Left renal cortex interstitium (tissue), 4 donors: Measurements from ENCODE around the gene ABCA13. TPM values are rescaled to one million over a fixed set of nuclear protein-coding genes. Genes with fewer than 3 reads are reported as not detected.
A peak's percentile ranks its signal among the peaks of the same experiment; 100 is the strongest.

Experiments used
- DNase-seq, 4 donors: peaks; one replicate each; pipeline ENCODE4 v3.0.0-alpha.2; 2013; ENCODE audit warnings: low read depth in 4 of 4, low spot score in 2 of 4, missing footprints in 1 of 4
- polyA plus RNA-seq, 4 donors: library from polyadenylated mRNA; unstranded; fragments of 120-200 nt; gene quantifications; one replicate each; pipeline ENCODE4 v1.2.1, GENCODE V29; 2013; ENCODE audit not compliant: insufficient read length in 4 of 4

The ABCA13 gene
- polyA plus RNA-seq, 4 donors, result 0.57 to 1.0 (median 0.89) TPM

DNA sequence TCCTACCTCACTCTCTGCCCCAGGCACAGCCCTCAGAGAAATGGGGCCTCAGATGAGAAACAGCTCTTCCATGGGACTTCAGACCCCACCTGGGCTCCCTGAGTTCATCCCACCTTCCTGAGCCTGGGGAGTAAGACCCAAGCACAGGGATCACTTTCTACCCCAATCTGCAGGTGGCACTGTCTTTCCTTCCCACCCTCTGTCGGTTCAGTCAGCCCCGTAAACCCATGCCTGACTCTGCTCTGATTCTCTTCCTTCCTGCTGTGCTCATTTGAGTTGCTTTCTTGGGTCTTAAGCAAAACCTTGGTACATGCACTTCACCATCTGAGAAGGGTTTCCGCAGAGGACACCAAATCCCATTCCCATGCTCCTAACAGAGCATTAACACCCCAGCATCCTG lies 446.7 kb downstream of the ABCA13 start:
- DNase-seq, result no peak

DNA sequence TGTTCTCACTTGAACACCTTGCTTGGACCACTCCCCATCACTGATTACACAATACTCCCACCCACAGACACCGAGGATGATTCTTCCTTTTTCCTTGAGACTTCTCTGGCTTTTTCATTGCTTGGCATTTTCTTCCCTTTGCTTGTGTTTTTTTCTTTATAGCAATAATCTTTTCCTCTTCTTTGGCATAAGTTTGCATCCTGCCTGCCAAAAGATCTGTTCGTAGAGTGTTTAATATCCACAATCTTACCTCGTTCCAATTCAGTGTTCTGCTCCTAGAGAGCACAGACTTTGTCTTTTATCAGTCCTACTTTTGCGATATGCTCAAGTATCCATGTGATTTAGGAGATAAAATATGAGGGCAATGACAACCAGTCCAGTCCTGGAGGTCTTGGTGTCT lies 449.8 kb downstream of the ABCA13 start:
- DNase-seq, result no peak

DNA sequence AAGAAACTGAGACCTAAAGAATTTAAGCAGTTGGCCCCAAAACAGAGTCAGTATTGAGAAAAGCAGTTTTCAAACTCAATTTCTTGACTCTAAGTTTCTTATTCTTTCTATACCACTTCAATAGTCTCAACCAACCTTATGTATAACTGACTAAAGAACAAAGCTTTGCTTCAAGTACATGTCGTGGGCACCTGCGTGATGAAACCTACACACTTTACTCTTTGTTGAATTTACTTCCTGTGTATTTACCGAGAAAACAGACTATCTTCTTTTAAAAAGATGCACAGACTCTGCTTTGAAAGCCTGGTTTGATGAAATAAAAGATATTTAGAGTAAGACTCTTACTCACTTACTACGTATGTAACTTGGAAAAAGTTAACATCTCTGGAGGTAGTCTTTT lies 455.9 kb downstream of the ABCA13 start:
- no peak for DNase-seq

DNA sequence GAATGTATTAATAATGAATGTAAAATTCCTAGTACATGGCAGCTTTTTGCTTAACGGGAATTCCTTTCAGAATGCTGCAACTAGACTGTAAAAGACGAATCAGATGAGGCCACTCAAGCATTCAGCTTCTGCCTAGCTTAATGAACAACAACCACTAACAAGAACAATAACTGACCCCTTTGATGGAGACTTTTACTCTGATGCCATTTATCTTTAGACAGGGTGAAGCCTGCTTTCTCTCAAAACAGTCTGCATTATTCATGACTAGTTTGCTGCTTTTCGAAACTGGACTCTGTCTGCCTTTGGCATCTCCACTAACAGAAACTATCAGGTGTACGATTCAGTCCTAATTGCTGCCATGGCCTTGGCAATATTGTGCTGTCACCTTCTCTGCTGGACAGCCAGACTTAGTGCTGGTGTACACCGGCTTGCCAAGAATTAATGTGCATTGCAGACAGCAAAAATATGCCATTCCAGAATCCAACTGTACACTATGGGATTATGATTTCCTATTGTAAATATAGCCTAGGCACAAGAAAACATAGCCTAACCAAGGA lies 457.6 kb downstream of the ABCA13 start:
- DNase-seq, result no peak

GRCh38 chr7:48634116-48634632 lies 462.9 kb downstream of the ABCA13 start:
- DNase-seq, result no peak

DNA sequence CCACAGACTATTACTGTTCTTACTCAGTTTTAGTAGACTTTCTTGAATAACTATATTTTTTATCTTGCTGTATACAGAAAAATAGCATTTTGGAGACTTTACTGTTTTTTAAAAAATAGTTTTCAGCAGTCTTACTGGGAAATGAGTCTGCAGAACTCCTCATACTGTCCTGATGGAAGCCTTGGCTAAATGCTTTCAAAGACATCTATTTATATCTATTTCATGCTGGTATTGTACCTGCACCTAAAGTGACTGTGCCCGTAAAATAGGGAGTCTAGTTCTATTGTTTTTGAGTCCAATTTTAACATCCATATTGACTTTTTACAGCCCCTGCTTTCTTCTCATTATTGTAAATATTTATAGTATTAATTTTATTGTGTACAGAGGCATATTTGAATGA lies 464.5 kb downstream of the ABCA13 start:
- DNase-seq, result no peak

- no peak for DNase-seq
Measured at GRCh38 chr7:48636391-48637015, 465.2 kb downstream of the ABCA13 start.

DNA sequence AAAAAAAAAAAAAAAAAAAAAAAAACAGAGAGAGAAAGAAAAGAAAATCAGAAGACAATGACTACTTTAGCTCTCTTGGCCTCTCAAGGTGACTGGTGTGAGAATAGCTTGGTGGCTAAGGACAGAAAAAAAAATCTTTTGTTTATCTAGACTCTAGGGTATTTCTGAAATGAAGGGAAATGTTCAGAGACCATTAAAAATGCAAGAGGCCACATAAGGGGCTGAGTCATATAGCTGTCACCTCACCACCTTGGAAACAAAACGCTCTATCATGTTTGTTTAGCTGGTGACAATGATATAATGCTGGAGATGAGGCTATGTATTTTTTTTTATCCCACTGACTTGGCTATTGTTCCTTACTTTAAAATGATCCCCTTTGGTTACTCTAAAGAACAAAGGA lies 466.1 kb downstream of the ABCA13 start:
- DNase-seq, result no peak

DNA sequence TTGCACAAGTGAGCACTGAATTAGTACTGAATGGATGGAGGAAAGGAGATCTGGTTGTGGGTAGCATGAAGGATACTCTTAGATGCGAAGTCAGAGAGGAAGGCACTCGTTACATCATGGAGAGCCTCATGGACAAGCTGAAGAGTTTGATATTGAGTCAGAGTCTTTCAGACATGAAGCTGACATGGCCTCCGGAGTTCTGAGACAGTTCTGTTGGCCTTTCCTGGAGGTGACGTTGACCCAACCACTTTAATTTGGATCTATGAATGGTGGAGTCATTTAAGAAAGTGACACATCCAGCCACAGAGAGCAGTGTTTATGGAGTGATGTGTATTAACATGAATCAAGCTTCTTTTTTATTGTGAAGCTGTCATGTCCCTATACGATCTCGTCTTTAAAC lies 466.8 kb downstream of the ABCA13 start:
- DNase-seq, result no peak

DNA sequence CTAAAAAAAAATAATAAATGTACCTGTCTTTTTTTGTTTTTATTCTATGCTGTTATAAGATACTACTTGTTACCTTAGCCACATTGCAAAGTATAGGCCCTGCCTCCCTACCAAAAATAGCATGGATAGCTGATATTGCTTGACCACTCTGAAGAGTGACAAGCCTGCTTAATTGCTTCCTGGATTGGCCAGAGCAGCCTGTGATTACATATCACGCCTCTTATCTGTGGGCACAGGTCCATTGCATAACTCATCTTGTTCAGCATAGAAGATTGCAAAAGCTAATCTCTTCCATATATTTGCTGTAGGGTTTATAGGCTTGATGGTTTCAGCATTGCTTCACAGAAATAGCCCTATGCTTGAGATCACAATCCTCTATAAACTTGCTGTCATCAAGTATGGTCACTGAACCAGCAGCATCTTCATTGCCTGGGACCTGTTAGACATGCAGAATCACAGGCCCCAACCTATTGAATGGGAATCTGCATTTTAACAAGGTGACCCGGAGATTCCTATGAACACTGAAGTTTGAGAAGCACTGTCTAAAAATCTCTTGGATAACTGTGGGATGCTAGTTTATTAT lies 472.3 kb downstream of the ABCA13 start:
- DNase-seq, result no peak

DNA sequence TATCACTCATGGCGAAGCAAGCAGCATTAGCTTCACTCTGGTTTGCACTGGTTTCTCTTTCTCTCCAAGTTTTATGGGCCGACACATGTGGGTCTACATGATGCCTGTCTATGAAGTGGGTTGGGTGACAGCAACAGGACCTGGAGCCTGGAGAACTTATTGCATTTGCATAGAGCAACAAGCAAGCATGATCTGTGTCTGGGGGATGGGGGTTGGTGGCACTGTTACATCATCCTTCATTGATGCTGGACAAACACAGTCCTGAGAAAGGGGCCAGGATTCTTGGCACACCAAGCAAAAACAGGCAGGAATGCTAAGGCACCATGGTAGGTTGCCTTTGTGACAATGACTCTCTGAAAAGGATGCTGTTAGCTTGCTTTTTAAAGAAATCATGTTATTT lies 486.9 kb downstream of the ABCA13 start:
- no peak for DNase-seq

DNA sequence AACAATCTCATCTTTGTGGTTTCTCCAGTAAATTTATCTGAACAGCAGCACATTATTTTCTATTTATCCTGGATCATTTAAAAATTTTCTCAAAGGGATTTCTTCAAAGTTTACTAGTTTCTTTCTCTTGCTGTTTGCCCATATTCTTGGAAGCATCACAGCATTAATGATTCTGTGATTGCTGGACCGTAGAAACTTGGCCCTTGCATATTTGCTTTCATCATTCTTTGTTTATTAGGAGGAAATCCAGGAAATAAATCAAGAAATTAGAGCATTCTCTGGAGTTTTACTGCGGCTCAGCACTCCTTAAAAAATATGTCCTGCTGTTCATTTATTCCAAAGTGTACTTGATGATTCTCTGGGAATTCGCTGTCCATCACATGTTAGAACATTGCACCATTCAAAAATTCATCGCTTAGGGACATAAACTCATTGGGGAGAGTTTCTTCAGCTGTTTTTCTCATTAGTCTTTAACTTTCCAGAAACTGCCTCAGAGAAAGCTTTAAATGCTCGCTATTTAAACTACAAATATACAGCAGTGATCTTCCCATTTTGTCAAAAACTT lies 489.1 kb downstream of the ABCA13 start:
- DNase-seq, result peak; percentile 13 to 54 (median 26)

DNA sequence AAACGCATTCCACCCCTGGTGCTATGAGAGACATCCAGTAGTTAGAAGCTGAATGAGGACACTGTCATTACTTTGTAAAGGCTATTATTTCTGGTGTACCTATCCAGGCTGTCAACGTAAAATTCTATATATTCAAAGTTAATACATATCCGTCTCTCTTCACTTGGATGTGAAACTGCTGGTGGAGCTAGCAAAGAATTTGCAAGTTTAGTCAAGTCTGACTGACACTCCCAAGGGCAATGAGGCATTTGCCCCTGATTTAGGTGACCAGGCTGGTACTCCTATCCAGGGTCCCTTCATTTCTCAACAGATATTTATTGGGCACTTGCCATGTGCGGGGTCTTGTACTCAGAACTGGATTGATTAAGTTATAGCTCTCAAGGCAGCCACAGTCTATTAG lies 493.0 kb downstream of the ABCA13 start:
- DNase-seq, result no peak

DNA sequence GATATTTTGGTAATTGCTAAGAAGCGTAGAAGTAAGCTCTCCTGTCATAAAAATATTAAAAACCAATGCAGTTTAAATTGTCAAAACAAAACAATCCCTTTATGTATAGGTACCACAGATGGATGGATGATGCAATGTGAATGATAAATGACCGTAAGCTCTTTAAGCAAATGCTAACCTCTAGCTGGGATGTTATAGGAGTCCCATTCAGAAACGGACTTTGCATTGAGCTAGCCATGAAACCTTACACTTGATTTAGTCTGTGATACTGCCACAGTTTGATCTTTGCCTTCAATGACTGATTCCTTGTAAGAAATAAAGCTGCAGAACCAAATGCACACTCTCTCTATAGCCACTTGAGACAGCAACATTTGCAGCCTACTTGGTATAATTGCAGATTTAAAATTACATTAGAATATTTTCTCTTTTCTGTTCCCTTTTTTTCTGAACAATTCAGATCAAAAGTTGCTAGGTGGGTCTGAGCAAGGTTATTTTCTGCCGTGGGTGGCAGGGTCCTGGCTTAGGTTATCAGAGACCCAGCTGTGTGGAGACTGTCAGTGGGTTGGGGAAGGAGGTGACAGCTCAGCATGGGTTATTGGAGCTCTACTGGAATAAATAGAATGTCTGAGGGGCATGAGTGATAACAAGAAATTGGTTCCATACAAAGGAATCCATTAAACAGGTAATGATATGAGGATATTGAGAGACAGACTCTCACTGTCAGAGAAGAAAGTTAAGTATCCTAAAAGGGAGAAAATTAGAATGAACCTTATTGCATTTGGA lies 494.3 kb downstream of the ABCA13 start:
- DNase-seq, result no peak

DNA sequence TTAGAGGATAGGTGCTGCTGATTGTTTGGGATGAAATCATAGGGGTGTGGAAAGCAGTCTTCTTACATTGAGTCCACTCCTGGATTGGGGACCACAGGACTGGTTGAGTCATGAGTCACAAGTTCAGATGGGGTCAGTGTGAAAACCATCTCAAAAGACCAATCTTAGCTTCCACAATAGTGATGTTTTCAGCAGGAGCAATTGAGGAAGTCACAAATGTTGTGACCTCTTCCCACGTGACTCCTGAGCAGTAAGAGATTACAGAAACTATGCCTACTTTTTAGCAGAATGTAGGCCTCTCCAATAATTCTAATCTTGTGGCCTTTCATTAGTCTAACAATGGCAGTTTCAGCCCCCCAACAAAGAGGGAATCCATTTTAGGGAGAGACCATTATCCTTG lies 496.1 kb downstream of the ABCA13 start:
- DNase-seq, result no peak

DNA sequence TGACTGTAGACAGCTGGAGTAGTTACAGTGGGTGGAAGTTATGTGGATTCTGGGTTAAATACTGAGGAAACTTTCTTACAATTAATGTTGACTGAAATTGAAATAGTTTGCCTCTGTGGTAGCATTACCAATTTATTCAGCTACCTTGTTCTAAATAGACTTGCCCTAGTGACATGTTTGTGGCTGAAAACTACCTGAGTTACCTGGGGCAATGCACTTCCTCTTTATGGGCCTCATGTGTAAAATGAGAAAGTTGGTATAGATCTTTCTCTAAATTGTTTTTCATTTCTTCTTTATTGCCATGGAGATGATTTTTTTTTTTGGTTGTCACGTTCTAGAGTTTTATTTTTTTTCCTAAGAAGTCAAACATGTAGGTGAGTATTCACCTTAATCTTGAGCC lies 500.4 kb downstream of the ABCA13 start:
- DNase-seq, result no peak

GRCh38 chr7:48681006-48681405 lies 509.7 kb downstream of the ABCA13 start:
- DNase-seq, result no peak

DNA sequence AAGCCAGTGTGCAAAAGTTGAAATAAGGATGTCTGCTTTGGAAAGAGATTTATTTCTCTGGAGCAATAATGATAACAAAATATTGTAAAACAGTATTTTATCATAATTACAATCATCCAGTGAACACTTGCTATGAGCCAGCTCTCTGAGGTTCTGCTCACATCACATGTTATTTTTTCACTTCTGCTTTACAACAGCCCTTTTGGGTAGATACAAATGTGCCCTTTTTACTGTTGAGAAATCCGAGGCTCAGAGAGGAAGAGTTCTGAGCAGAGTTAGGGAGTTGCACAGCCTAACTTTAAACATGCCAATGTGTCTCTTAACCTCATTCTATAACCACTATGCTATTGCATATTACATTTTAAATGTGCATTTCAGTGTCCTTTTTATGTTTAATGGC lies 520.5 kb downstream of the ABCA13 start:
- no peak for DNase-seq
